IMR-90 (cell line): ENCODE measurements around the gene SUGCT. TPM values are rescaled to one million over a fixed set of nuclear protein-coding genes. Genes with fewer than 3 reads are reported as not detected.

ENCODE experiments used
- ATAC-seq: fragments of 200-7000 bp; cut with Tn5 transposase; 2 replicates; pipeline ENCODE4 v1.9.1; 2020; ENCODE audit warnings: low read depth, mild to moderate bottlenecking, moderate library complexity
- BruUV-seq: library from RNA; stranded (reverse); fragments of 400-500 nt; replicated peaks from 2 replicates; lab custom pipeline; 2021; lab: Mats Ljungman, UMichigan
- CTCF ChIA-PET: fragments of 300-600 bp; formaldehyde crosslinking; extraction: SDS; loops from one replicate; lab custom pipeline; 2021; ENCODE audit warnings: antibody characterized with exemption; lab: Yijun Ruan, JAX
- POLR2A ChIA-PET: fragments of 300-600 bp; sonication (Branson Sonifier 250); formaldehyde crosslinking; loops from one replicate; lab custom pipeline; 2022; ENCODE audit warnings: antibody characterized with exemption; ENCODE audit not compliant: unreplicated experiment; lab: Charles Lee
- DNase-seq: peaks from one replicate; pipeline ENCODE4 v3.0.0; 2013
- H2AFZ ChIP-seq: replicated peaks from 2 replicates; pipeline ENCODE3; 2013; ENCODE audit warnings: low read length, mild to moderate bottlenecking; ENCODE audit not compliant: poor library complexity
- H2AK5ac ChIP-seq: 2 replicates; pipeline ENCODE4 v1.6.1; 2013; ENCODE audit warnings: low read depth, low read length, inconsistent platforms
- H2AK9ac ChIP-seq: replicated peaks from 2 replicates; pipeline ENCODE3; 2013; ENCODE audit warnings: mild to moderate bottlenecking, low read depth, low read length, moderate library complexity; ENCODE audit not compliant: poor library complexity
- H2BK120ac ChIP-seq: 2 replicates; pipeline ENCODE4 v1.6.1; 2013; ENCODE audit warnings: low read depth, low read length, inconsistent platforms
- H2BK15ac ChIP-seq: 3 replicates; pipeline ENCODE4 v1.6.1; 2013; ENCODE audit warnings: low read depth, low read length, inconsistent platforms
- H2BK20ac ChIP-seq: 2 replicates; pipeline ENCODE4 v1.6.1; 2013; ENCODE audit warnings: low read depth, mild to moderate bottlenecking, inconsistent platforms, low read length, moderate library complexity
- H2BK5ac ChIP-seq: 2 replicates; pipeline ENCODE4 v1.6.1; 2013; ENCODE audit warnings: mild to moderate bottlenecking, low read depth, low read length, inconsistent platforms; ENCODE audit not compliant: poor library complexity, severe bottlenecking
- H3K14ac ChIP-seq: replicated peaks from 2 replicates; pipeline ENCODE4 v1.6.1; 2013; ENCODE audit warnings: low read depth, low read length, inconsistent platforms
- H3K18ac ChIP-seq: 2 replicates; pipeline ENCODE4 v1.6.1; 2013; ENCODE audit warnings: low read depth, low read length, control low read depth
- H3K23ac ChIP-seq: 2 replicates; pipeline ENCODE4 v1.6.1; 2013; ENCODE audit warnings: low read depth, low read length, inconsistent platforms
- H3K27ac ChIP-seq: 2 replicates; pipeline ENCODE4 v1.5.1; 2013; ENCODE audit warnings: mild to moderate bottlenecking, control low read depth, low read length; ENCODE audit not compliant: insufficient read depth
- H3K27me3 ChIP-seq: 2 replicates; pipeline ENCODE4 v1.6.1; 2013; ENCODE audit warnings: low read length; ENCODE audit not compliant: control insufficient read depth, insufficient read depth
- H3K36me3 ChIP-seq: 2 replicates; pipeline ENCODE4 v1.6.1; 2013; ENCODE audit warnings: low read length, mixed read lengths; ENCODE audit not compliant: control insufficient read depth, insufficient read depth
- H3K4ac ChIP-seq: 2 replicates; pipeline ENCODE4 v1.6.1; 2013; ENCODE audit warnings: low read depth, low read length, inconsistent platforms
- H3K4me1 ChIP-seq: 2 replicates; pipeline ENCODE4 v1.6.1; 2013; ENCODE audit warnings: low read length, mixed read lengths; ENCODE audit not compliant: control insufficient read depth, insufficient read depth
- H3K4me2 ChIP-seq: 2 replicates; pipeline ENCODE4 v1.6.1; 2013; ENCODE audit warnings: low read depth, mild to moderate bottlenecking, control low read depth, low read length, moderate library complexity
- H3K4me3 ChIP-seq: 2 replicates; pipeline ENCODE4 v1.5.1; 2013; ENCODE audit warnings: low read depth, mild to moderate bottlenecking, control low read depth, low read length, moderate library complexity; ENCODE audit not compliant: insufficient read depth
- H3K56ac ChIP-seq: 2 replicates; pipeline ENCODE4 v1.6.1; 2013; ENCODE audit warnings: low read length, inconsistent platforms; ENCODE audit not compliant: insufficient read depth; ENCODE audit errors: extremely low read depth
- H3K79me1 ChIP-seq, 2 experiments: 2 replicates each; pipeline ENCODE4 v1.6.1; 2013; ENCODE audit warnings: low read length in 2 of 2, inconsistent platforms in 1 of 2, low read depth in 1 of 2
- H3K9ac ChIP-seq: 2 replicates; pipeline ENCODE4 v1.6.1; 2013; ENCODE audit warnings: low read depth, low read length, control low read depth
- H3K9me1 ChIP-seq: 2 replicates; pipeline ENCODE4 v1.6.1; 2013; ENCODE audit warnings: low read length, inconsistent platforms; ENCODE audit not compliant: insufficient read depth
- H3K9me3 ChIP-seq: 2 replicates; pipeline ENCODE4 v1.6.1; 2013; ENCODE audit warnings: low read length; ENCODE audit not compliant: control insufficient read depth, insufficient read depth
- H4K20me1 ChIP-seq: 2 replicates; pipeline ENCODE4 v1.6.1; 2013; ENCODE audit warnings: low read length, inconsistent platforms; ENCODE audit not compliant: insufficient read depth
- H4K5ac ChIP-seq: 2 replicates; pipeline ENCODE4 v1.6.1; 2013; ENCODE audit warnings: mild to moderate bottlenecking, low read depth, low read length, control low read depth
- H4K8ac ChIP-seq, 2 experiments: 2 replicates each; pipeline ENCODE4 v1.6.1; 2013; ENCODE audit warnings: low read depth in 2 of 2, low read length in 2 of 2, control low read depth in 1 of 2, inconsistent platforms in 1 of 2
- H4K91ac ChIP-seq: 2 replicates; pipeline ENCODE4 v1.6.1; 2013; ENCODE audit warnings: low read depth, low read length, inconsistent platforms; ENCODE audit not compliant: insufficient read depth
- BHLHE40 ChIP-seq: fragments of 150-350 bp; IDR thresholded peaks from 2 replicates; pipeline ENCODE4 v1.6.1; 2016; ENCODE audit warnings: mild to moderate bottlenecking, low read depth, low read length
- CEBPB ChIP-seq: IDR thresholded peaks from 2 replicates; pipeline ENCODE4 v1.6.1; 2012; ENCODE audit warnings: low read depth, low read length, improper control_type of control experiment
- CHD1 ChIP-seq: IDR thresholded peaks from 2 replicates; pipeline ENCODE4 v1.6.1; 2012; ENCODE audit warnings: low read depth, low read length, improper control_type of control experiment
- FOS ChIP-seq: fragments of 150-350 bp; IDR thresholded peaks from 2 replicates; pipeline ENCODE4 v1.6.1; 2016; ENCODE audit warnings: low read depth, low read length
- MAFK ChIP-seq: IDR thresholded peaks from 2 replicates; pipeline ENCODE4 v1.6.1; 2012; ENCODE audit warnings: low read depth, low read length, improper control_type of control experiment
- MAZ ChIP-seq: IDR thresholded peaks from 2 replicates; pipeline ENCODE4 v1.6.1; 2012; ENCODE audit warnings: low read depth, mild to moderate bottlenecking, low read length, improper control_type of control experiment, moderate library complexity, borderline replicate concordance
- MXI1 ChIP-seq: IDR thresholded peaks from 2 replicates; pipeline ENCODE4 v1.6.1; 2012; ENCODE audit warnings: low read depth, mild to moderate bottlenecking, low read length, moderate library complexity, borderline replicate concordance
- NFE2L2 ChIP-seq: fragments of 150-350 bp; IDR thresholded peaks from 2 replicates; pipeline ENCODE4 v1.6.1; 2016; ENCODE audit warnings: low read depth, mild to moderate bottlenecking, low read length
- POLR2A ChIP-seq: IDR thresholded peaks from 2 replicates; pipeline ENCODE4 v1.6.1; 2012; ENCODE audit warnings: mild to moderate bottlenecking, low read depth, low read length
- RAD21 ChIP-seq: IDR thresholded peaks from 2 replicates; pipeline ENCODE4 v1.6.1; 2012; ENCODE audit warnings: low read length, improper control_type of control experiment
- RCOR1 ChIP-seq: IDR thresholded peaks from 2 replicates; pipeline ENCODE4 v1.6.1; 2012; ENCODE audit warnings: mild to moderate bottlenecking, low read length, improper control_type of control experiment; ENCODE audit not compliant: insufficient replicate concordance
- RFX5 ChIP-seq: IDR thresholded peaks from 2 replicates; pipeline ENCODE4 v1.8.0; 2012; ENCODE audit warnings: low read depth, mild to moderate bottlenecking, low read length, moderate library complexity
- SMC3 ChIP-seq: fragments of 150-350 bp; IDR thresholded peaks from 2 replicates; pipeline ENCODE4 v1.6.1; 2016; ENCODE audit warnings: low read depth, mild to moderate bottlenecking, antibody characterized with exemption, low read length, moderate library complexity
- WGBS, 2 experiments: methylation state at CpG; one replicate each; pipeline versions ENCODE4 v1.1.5 to v1.1.7; 2013; ENCODE audit warnings: missing lambda C conversion rate in 2 of 2; ENCODE audit not compliant: insufficient read length in 1 of 2; ENCODE audit errors: extremely low coverage in 2 of 2; 5-methylcytosine and 5-hydroxymethylcytosine counted together
- dilution Hi-C: fragments of 300-500 bp; cut with HindIII; formaldehyde crosslinking; loops from one replicate; pipeline ENCODE4 v1.14.3; 2018; ENCODE audit warnings: low sequenced_read_pairs; ENCODE audit not compliant: unreplicated experiment
- in situ Hi-C: fragments of 300-500 bp; cut with MboI; formaldehyde crosslinking; loops from 3 replicates; pipeline ENCODE4 v1.14.3; 2019; ENCODE audit warnings: low sequenced_read_pairs, inconsistent platforms, mixed read lengths
- intact Hi-C: fragments of 100-400 bp; cut with micrococcal nuclease; formaldehyde crosslinking; loops from 2 replicates; pipeline ENCODE4 v1.10.0; 2022
- polyA plus RNA-seq, 3 experiments: library from polyadenylated mRNA; depleted of rRNA; stranded (reverse); fragments of >200 nt; gene quantifications; 2 replicates each; pipeline ENCODE4 v1.2.3, GENCODE V29; 2012; ENCODE audit warnings: low replicate concordance in 1 of 3
- total RNA-seq: library from RNA; depleted of rRNA; stranded (reverse); fragments of >200 nt; gene quantifications from 2 replicates; pipeline ENCODE4 v1.2.3, GENCODE V29; 2012
- TF ChIP-seq, protein P1 (sequence below): fragments of 150-350 bp; IDR thresholded peaks from 2 replicates; pipeline ENCODE4 v1.6.1; 2016; ENCODE audit warnings: low read depth, mild to moderate bottlenecking, low read length, moderate library complexity, borderline replicate concordance
- TF ChIP-seq, protein P2 (sequence below): conservative IDR thresholded peaks from 2 replicates; pipeline ENCODE4 v1.5.1; 2012; ENCODE audit warnings: mild to moderate bottlenecking, low read depth, low read length, improper control_type of control experiment
- TF ChIP-seq, protein P3 (sequence below): fragments of 150-350 bp; IDR thresholded peaks from 2 replicates; pipeline ENCODE4 v1.6.1; 2017; ENCODE audit warnings: mild to moderate bottlenecking, antibody characterized with exemption, low read length, low read depth

SUGCT gene
- total and polyA plus RNA-seq, 2 of the 4 experiments (the other 2 are of a cell fraction), result 5.9 to 8.3 TPM

DNA sequence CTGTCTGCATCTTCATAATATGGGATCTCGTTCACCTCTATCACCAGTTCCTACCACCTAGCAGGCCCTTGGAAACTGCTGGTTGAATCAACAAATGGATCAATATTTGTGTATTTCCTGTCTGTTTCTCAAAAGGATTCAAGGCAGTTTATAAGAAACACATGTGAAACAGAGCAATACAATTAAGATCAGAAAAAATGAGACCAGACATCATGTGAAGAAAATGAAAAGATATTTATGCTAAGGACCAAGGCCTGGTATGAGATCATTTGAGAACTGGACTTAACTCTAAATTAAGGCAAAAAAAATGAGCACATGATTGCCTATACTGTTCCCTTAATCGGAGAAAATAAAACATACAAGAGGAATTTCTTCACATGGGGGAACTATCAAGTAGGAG lies 589.0 kb downstream of the SUGCT start:
- in situ Hi-C loops (no loop called here), dilution Hi-C loops (no loop called here), intact Hi-C loops (no loop called here)
- no peak overlapping the region for H2AK9ac ChIP-seq
- H3K4ac ChIP-seq, result no peak overlapping the region
- H3K27me3 ChIP-seq, result no peaks in the 10 kb centered on the region
- no peaks in the 10 kb centered on the region for H4K20me1 ChIP-seq
- TF ChIP-seq RFX5, result no peak
- TF ChIP-seq CHD1, result no peak
- TF ChIP-seq MAFK, result no peak
- TF ChIP-seq SMC3, result no peak
- no peak for TF ChIP-seq RCOR1
- TF ChIP-seq MXI1, result no peak
- no peak for TF ChIP-seq BHLHE40
- no peak for TF ChIP-seq MAZ
- TF ChIP-seq, protein P1, sequence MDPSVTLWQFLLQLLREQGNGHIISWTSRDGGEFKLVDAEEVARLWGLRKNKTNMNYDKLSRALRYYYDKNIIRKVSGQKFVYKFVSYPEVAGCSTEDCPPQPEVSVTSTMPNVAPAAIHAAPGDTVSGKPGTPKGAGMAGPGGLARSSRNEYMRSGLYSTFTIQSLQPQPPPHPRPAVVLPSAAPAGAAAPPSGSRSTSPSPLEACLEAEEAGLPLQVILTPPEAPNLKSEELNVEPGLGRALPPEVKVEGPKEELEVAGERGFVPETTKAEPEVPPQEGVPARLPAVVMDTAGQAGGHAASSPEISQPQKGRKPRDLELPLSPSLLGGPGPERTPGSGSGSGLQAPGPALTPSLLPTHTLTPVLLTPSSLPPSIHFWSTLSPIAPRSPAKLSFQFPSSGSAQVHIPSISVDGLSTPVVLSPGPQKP, result no peak
- TF ChIP-seq, protein P2, sequence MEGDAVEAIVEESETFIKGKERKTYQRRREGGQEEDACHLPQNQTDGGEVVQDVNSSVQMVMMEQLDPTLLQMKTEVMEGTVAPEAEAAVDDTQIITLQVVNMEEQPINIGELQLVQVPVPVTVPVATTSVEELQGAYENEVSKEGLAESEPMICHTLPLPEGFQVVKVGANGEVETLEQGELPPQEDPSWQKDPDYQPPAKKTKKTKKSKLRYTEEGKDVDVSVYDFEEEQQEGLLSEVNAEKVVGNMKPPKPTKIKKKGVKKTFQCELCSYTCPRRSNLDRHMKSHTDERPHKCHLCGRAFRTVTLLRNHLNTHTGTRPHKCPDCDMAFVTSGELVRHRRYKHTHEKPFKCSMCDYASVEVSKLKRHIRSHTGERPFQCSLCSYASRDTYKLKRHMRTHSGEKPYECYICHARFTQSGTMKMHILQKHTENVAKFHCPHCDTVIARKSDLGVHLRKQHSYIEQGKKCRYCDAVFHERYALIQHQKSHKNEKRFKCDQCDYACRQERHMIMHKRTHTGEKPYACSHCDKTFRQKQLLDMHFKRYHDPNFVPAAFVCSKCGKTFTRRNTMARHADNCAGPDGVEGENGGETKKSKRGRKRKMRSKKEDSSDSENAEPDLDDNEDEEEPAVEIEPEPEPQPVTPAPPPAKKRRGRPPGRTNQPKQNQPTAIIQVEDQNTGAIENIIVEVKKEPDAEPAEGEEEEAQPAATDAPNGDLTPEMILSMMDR, result no peak
- TF ChIP-seq CEBPB, result no peak
- TF ChIP-seq, protein P3, sequence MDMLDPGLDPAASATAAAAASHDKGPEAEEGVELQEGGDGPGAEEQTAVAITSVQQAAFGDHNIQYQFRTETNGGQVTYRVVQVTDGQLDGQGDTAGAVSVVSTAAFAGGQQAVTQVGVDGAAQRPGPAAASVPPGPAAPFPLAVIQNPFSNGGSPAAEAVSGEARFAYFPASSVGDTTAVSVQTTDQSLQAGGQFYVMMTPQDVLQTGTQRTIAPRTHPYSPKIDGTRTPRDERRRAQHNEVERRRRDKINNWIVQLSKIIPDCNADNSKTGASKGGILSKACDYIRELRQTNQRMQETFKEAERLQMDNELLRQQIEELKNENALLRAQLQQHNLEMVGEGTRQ, result no peak
- TF ChIP-seq RAD21, result no peak
- no peak for TF ChIP-seq FOS
- no peak for TF ChIP-seq POLR2A
- no peak for TF ChIP-seq NFE2L2
- no peaks in the 10 kb centered on the region; the same call in 1 of the 2 replicates for H3K9me1 ChIP-seq
- BruUV-seq, result no TSS peak
- no peaks in the 10 kb centered on the region for H3K79me1 ChIP-seq
- no peaks in the 10 kb centered on the region for H3K36me3 ChIP-seq
- no peak overlapping the region for H3K14ac ChIP-seq
- H3K4me1 ChIP-seq, result peaks cover 2% of the 10 kb centered on the region; the same call in 1 of the 2 replicates
- no peak overlapping the region for H4K91ac ChIP-seq
- no peak overlapping the region for H3K56ac ChIP-seq
- no peaks in the 10 kb centered on the region for H3K9me3 ChIP-seq
- no peak overlapping the region for H3K9ac ChIP-seq
- H2AK5ac ChIP-seq, result no peak overlapping the region
- DNase-seq (no peak), ATAC-seq (no peak)
- no peak overlapping the region for H2BK20ac ChIP-seq
- ChIA-PET POLR2A (no interaction called here), CTCF (no interaction called here)
- no peak overlapping the region for H4K5ac ChIP-seq
- no peak overlapping the region for H3K23ac ChIP-seq
- H2AFZ ChIP-seq, result no peak overlapping the region
- H3K27ac ChIP-seq, result no peak overlapping the region
- H2BK15ac ChIP-seq, result no peak overlapping the region
- no peak overlapping the region for H2BK5ac ChIP-seq
- H3K4me2 ChIP-seq, result no peak overlapping the region
- WGBS, 2 experiments, result no CpG with 5 or more reads among the region's 2 CpGs
- H3K18ac ChIP-seq, result no peak overlapping the region
- H4K8ac ChIP-seq, result no peak overlapping the region
- H3K4me3 ChIP-seq, result no peak overlapping the region
- H2BK120ac ChIP-seq, result no peak overlapping the region
